Measurements from ENCODE around the gene WFS1.

The WFS1 gene

DNA sequence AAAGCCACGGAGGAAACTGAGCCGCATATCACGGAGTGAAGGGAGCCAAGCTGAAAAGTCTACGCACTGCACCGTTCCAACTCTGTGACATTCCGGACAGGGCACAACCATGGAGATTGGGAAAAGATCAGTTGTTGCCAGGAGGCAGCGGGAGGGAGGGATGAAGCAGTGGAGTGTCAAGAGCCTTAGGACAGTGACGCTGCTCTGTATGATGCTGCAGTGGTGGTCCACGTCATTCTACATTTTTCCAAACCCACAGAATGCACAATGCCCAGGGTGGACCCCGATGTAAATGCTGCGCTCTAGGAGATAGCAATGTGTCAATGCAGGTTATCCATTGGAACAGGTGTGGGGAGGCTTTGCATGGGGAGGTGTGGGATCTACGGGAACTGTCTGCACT is 7.5 kb upstream of the WFS1 start:
- DNase-seq (ENCODE audit: low spot score) = no peak

DNA sequence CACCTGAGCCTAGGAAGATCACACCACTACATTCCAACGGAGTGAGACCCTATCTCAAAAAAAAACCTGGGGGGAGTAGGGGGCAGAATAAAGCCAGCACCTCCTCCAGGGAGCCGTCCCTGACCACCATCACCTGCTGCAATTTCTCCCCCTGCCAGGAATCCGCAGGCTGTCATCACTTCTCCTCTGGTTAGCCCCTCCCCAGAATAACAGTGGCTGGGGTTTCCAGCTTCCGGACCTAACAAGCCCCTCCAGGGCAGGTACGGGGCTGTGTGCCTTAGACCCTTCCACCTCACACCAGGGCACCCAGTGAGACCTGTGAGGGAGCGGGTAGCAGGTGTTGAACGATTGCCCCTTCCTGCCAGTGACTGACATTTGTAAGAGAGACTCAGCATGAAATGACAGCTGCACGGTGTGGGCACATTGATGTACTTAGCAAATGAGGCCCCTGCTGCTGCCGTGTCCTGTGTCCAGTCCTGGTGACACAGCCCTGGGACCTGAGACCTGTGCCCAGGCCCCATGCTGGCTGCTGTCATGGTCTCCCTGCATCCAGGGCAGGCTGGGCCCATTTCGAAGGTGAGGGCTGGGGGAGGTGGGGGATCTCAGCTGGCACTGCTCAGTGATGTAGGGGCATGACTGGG is 6.7 kb upstream of the WFS1 start:
- no peak for DNase-seq (ENCODE audit: low spot score)

DNA sequence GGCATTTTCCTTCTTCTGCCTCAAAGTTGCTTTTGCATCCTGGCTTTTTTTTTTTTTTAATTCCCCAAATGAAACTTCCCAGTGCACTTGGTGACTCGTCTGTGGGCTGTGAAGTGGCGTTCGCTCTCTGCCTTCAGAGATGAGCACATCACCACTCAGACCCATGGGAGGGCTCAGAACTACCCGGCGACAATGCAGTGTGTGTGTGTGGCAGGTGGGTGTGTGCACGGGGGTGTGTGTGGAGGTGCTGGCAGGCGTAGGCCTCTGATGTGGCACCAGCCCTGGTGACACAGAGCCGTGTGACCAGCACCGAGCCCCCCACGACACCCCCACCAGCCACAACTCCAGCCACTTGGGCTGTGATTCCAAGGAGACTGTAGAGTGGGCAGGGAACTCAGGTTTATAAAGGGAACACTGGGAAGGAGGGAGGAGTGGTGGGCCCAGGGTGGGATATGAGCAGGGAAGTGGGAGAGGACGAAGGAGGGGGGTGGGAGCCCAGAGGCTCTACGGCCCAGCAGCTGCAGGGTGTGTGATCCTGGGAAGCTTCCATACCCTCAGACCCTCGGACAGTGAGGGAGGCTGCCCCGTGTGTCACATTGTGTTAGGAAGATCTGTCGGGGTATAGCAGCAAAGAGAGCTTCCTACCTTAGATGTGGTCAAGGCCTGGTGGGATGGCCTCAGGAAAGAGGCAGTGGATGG is 6.0 kb upstream of the WFS1 start:
- no peak for DNase-seq (ENCODE audit: low spot score)

DNA sequence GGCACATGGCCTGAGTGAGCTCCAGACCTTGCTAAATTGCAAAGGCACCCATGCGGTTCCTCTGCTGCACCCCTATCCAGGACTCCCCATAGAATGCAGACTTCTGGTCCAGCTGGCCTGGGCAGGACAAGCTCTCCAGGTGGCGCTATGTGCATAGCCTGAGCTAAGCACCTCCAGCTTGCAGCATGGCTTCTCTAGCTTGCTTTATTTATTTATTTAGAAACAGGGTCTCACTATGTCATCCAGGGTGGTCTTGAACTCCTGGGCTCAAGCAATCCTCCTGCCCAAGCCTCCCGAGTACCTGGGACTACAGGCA is 5.5 kb upstream of the WFS1 start:
- DNase-seq (ENCODE audit: low spot score) = peak; percentile 51

DNA sequence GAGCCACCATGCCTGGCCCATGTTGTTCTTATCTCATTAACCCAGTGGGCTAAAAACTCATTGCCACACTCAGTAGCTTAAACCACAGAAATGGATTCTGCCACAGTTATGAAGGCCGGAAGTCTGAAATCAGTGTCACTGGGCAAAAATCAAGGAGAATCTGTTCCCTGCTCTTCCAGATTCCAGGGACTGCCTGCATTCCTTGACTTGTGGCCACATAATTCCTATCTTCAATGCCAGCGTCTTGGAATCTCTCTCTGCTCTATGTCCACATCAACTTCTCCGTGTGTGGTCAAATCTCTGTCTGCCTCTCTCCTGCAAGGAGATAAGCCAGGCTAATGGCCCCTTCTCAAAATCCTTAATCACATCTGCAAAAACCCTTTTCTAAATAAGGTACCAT is 4.1 kb upstream of the WFS1 start:
- DNase-seq (ENCODE audit: low spot score) = no peak

DNA sequence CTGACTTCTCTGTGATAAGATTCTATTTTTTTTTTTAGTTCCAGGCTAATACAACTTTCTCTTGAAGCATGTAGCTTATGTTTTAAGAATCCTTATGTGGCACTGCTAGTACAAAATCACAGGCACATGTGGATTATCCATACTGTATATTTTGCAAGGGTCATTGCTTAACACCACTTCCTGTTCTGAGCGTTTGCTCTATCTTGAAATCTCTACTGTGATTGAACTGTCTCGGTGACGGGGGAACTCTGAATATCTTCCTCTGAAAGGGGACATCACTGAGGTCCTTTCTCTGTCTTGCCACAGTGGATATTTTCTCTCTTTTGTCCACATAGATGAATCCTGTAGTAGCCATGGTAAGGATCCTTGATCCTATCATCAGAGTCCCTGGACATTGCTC is 2.1 kb upstream of the WFS1 start:
- no peak for DNase-seq (ENCODE audit: low spot score)

DNA sequence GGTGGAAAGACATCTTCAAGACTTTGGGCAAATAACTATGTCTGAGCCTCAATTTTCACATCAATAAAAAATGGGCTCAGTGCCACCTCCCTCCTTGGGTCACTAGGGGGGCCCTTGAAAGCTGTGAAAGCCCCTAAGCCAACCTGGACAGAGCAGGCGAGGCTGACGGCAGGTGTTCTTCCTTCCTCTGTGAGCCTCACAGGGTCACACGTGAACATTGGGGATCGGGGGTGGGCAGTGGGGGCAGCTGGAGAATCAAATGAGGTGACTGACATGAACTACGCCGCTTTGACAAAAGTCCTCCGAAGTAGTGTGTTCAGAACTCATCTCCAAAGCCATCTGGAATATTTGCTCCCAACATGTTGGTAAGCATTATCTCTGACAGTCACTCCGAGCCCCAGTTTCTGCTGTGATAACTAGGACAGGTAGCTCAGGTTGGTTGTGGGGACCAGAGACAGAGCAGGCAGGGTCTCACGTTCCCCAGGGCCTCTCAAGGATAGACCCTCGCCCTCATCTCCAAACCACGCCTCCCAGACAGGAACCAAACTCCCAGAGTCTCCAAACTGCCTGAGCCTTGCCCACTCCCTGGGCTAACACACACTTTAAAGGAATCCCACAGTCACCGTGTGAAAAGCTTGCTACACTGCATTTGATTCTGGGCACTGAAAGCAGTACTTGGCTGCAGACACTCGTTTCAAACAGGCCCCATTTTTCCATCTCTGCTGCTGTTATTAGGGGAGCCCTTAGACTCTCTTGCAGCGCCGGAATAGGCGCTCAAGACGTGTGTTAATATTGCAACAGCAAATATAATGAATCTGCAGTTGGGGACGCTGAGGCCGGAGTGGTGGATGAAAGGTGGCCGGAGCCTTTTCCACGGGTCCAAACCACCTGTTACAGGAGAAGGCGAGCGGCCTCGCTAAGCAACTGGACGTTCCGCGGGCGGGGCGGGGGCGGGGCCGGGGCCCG is 717 bp upstream of the WFS1 start:
- no peak for DNase-seq (ENCODE audit: low spot score)

DNA sequence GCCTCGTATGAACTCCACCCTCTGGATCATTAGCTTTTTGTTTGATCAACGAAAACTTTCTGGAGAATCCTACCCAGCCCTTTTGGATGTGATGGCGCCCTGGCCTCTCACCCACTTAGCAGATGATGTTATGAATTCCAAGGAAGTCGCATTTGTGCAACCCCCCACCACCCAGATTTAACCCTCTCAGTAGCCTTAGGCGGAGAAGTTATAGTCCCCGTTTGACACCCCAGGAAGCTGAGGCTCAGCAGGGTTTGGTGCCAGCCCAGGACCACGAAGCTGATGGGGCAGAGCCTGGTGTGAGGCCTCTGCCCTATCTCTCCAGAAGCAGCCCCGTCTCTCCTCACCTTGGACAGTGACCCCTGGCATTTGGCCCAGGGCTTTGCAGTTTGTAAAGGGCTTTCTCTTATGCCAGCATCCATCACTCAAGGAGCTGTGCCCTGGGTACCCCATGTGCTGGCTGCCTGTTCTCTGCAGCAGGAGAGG is 1.0 kb downstream of the WFS1 start:
- no peak for DNase-seq (ENCODE audit: low spot score)

DNA sequence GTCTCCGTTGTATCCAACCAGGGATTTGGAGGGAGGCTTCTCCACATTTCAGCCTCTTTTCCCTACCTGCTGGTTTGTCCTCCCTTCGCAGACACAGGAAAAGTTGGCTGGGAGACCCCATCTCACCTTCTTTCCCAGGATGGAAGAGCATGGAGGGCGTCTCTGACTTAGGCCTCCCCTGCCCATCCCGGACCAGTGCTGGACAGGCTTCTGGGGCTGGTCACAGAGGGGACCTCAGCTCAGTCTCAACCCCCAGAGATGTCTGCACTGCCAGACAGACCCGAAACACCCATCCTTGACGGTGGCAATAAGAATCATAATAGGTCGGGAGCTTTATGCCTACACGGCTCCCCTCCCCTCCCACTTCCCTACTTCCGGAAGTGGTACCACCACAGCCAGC is 1.6 kb downstream of the WFS1 start:
- no peak for DNase-seq (ENCODE audit: low spot score)

DNA sequence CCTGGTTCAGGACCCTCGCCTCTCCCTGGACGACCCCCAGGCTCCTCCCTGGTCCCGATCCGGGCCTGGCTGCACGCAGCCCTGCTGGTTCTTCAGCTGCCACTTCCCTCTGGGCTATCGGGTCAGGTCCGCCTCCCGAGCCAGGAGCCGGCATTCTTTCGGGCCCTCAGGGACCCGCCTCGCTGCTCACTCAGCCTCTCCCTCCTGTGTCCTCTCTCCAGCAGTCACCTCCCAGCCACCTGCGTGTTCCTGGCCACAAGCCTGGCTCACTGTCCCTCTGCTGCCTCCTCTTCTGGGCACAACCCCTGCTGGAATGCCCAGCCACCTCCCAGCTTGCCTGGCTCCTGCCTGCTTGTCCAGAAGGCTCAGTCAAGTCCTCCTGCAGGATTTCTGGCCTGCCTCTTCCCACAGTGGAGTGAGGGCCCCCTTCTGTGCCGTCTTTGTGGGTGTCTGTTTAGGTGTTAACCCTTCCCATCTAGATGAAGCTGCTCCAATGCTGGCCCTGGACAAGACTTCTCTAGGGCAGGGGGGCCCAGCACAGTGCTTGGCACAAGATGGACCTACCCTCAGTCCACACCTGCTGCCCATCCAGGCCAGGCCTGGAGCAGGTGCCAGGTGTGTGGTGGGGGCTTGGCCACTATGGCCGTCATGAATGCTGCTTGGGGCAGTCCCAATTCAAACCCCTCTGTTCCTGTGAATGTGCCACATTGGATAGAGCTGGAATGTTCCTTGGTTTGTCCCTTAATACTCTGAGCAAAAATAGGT is 2.2 kb downstream of the WFS1 start:
- DNase-seq (ENCODE audit: low spot score) = no peak

DNA sequence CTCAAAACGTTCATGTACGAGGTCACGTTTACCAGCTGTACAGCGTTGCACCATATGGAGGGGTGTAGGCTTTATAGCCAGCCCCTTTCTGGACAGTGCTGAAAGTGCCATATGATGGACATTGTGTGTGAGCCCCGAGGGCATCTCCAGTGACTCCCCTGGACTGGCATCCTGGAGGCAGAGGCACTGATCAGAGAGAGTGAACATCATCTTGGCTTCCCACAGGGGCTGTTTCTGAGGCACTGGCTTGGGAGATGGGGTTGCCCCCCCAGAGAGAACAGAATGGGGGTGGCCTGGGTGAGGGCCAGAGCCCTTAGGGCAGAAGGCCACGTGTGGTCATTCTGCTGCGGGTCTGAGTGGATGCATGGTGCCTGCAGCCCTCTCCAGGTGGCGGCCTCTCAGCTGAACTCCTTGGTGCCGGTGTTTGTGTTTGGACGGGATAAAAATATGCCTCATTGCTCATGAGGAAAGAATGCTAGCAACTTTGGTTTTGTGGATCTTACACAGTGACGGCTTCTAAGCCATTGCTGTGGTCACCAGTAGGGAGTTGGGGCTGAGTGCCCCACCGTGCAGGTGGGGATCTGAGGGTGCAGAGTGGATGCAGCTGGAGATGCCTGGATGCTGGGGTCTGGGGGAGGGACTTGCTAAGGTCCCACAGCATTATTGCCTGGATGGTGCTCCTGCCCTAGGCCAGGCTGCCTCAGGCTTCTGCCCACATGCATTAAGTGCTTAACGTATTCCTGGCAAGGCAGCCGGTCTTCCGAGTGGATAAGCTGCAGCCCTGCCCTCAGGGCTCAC is 3.4 kb downstream of the WFS1 start:
- DNase-seq (ENCODE audit: low spot score) = no peak

DNA sequence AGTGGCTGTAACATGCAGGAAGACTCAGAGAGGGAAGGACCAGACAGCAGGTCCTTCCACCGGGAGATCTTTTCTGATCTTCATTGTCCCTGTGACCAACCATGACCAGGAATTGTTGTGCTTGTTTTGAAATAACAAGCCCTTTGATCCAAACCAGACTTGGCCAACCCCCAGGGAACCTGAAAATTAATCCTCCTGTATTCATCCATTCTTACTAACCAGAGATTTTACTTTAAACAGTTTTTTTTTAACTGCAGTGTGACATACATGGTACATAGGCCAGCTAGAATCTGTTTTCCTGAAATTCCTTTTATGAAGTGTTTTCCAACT is 4.0 kb downstream of the WFS1 start:
- DNase-seq (ENCODE audit: low spot score) = no peak

DNA sequence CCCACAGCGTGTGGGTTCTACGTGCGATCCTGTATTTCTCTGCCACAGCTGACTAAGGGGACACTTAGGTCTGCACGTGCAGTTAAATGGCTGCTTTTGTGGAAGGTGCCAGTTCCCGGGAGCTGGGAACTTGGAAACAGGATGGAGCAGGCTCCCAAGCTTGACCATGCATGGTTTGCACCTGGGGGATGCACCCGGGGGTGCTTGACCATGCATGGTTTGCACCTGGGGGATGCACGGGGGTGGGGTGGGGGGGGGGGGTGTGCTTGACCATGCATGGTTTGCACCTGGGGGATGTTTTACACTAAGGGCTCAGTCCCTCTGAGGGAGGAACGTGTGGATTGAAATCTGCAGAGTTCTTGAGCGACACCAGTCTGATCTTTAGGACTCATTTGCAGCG is 5.7 kb downstream of the WFS1 start:
- no peak for DNase-seq (ENCODE audit: low spot score)

DNA sequence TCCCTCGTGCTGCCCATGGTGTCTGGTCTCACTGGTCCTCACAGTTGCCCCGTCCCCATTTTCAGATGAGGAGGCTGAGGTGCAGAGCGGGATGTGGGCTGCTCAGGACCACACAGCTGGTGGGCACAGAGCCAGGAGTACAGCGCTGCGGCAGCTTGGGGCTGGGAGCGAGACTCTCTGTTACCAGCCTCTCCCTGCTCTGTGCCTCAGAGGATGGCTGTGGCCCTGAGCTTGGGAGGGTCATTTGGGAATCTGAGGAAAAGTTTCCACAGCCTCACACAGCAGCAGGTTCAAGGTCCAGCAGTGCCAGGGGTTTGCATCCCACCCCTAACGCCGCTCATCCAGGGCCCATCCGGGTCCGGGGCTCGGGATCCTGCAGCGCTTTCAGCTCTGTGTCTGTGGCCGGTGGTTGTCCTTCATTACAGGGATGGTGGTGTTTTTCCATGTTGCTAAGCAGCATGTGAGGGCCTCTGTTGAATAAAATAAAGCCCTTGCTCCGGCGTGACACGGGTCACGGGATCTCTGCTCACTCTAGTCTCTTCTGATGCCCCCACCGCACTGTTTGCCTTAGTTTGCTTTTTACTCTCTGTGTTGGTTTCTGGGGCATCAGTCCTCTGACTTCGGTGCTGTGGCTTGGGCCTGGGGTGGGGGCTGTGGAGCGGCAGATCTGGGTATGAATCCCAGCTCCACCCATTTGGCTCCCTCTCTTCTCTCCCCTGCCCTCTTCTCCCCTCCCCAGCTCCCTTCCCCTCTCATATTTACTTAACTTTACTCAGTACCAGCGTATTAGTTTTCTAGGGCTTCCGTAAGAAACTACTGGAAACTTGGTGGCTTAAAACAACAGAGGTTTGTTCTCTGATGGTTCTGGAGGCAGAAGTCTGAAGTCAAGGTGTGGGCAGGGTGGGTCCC is 6.5 kb downstream of the WFS1 start:
- no peak for DNase-seq (ENCODE audit: low spot score)

DNA sequence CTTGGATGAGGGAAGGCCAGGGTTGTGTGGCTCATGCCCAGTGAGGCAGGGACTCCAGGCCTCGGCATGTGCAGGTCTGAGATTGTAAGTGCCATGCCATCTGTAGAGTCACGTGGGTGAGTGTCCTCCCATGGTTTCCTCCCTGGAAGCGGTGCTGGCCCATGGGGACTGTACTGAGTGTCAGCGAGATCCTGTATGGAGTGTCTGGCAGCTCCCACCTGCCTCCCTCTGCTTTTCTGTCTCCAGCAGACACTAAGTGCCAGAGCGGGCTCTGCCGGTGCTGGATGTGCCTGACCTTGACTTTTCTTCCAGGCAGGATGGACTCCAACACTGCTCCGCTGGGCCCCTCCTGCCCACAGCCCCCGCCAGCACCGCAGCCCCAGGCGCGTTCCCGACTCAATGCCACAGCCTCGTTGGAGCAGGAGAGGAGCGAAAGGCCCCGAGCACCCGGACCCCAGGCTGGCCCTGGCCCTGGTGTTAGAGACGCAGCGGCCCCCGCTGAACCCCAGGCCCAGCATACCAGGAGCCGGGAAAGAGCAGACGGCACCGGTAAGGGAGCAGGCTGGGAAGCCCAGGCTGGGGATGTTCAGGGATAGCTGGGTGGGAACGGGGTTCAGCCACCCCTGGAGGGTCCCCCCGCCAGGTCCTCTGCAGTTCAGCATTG is 7.6 kb downstream of the WFS1 start:
- DNase-seq (ENCODE audit: low spot score) = no peak

DNA sequence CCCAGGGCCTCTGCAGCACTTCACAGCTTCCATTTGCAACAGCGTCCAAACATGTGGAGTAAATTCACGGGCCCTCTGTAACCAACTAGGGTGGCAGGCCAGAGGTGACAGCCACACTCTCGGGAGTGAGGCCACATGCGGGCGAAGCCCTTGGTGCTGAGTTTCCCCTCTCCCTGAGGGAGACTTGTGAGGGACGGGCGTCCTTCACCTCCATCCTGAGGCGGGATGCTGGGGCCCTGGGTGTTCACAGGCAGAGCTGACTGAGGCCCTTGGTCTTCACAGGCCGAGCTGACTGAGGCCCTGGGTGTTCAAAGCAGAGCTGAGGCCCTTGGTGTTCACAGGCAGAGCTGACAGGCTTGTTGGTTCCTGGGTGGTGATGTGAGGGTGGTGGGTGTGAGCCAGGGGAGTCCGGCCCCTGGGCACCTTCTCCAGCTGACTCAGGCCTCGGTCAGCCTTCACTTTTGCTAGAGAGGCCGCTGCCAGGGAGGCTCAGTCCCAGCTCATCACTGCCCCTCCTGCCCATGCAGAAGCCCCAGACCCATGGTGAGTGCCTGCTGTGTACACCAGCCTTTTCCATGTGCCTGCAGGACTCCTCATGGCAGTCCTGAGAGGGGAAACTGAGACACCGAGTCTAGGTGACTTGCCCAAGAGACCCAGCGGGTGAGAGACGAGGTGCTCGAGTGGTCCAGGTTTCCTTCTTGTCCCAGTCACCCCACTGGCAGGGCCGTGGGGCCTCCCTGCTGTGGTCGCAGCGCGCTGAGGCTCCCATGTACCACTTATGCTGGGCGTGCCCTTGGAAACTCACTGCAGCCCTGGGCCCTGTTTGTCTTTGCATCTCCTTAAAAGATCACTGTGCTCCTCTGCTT is 8.5 kb downstream of the WFS1 start:
- no peak for DNase-seq (ENCODE audit: low spot score)

DNA sequence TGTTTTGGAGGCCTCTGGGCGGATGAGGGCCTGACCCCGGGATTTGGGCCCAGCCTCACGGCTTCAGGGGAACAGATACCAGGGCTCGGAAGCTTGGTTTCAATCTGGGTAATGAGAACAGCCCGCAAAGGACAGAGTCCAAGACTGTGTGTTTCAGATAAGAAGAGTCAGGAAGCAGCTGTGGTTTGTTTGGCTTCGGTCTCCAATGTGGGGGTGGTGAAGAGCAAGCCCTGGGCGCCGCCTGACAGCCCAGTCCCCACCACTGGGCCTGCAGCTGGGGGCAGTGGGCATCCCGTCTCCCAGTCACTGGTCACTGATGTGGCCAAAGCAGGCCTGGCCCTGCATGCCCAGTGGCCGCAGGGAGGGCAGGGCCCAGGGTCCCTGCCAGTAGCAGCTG is 9.1 kb downstream of the WFS1 start:
- DNase-seq (ENCODE audit: low spot score) = no peak

DNA sequence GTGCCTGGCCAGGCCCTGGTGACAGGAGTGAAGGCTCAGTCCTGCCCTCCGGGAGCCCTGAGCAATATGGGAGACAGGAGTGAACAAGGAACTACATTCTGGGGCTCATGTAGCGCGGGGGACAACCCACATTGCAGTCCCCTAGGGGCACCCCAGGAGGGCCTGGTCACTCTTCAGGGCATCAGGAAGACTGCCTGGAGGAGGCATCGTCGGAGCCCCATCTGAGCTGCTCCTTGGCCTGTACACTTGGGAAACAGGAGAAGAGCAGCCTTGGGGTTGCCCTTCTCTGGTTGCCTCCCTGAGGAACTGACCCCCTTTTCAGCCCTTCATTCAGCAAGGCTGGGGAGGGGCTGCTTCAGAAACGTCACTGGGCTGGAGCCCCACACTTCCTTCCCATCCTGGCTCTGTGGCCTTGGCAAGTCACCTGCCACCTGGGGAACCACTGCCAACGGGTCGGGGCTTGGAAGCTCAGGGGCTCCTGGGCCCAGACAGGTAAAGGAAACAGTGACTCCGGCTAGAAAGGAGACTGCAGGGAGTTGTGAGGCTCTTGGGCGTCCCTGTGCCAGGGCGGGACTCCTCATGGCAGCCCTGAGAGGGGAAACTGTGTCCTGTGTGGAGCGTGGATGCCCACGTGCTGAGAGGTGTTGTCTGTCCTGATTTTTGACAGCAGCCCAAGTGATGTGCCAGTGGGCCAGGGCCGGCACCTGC is 10.1 kb downstream of the WFS1 start:
- DNase-seq (ENCODE audit: low spot score) = no peak
